Sigmoid colon (tissue), 7 donors: Measurements from ENCODE around the gene NDUFS6. TPM values are rescaled to one million over a fixed set of nuclear protein-coding genes. Genes with fewer than 3 reads are reported as not detected.

Experiments used
- DNase-seq: peaks from one replicate; pipeline ENCODE4 v3.0.0-alpha.2; 2019
- H3K27ac ChIP-seq, 4 donors: fragments of 200-600 bp; sonication (generic); one replicate each; pipeline ENCODE4 v1.5.1; 2016 to 2019; ENCODE audit warnings: mild to moderate bottlenecking in 1 of 4
- H3K27me3 ChIP-seq, 3 donors: fragments of 200-600 bp; sonication (generic); one replicate each; pipeline ENCODE4 v1.5.1; 2019; ENCODE audit warnings: mild to moderate bottlenecking in 1 of 3
- H3K36me3 ChIP-seq, 4 donors: fragments of 200-600 bp; sonication (generic); one replicate each; pipeline ENCODE4 v1.5.1; 2016 to 2019
- H3K4me1 ChIP-seq, 4 donors: fragments of 200-600 bp; sonication (generic); one replicate each; pipeline ENCODE4 v1.5.1; 2017 to 2019
- H3K4me3 ChIP-seq, 4 donors: fragments of 200-600 bp; sonication (generic); one replicate each; pipeline ENCODE4 v1.5.1; 2017 to 2019; ENCODE audit warnings: mild to moderate bottlenecking in 2 of 4, moderate library complexity in 1 of 4
- H3K9me3 ChIP-seq, 4 donors: fragments of 200-600 bp in 3 of 4; sonication (generic) in 3 of 4; one replicate each; pipeline versions ENCODE4 v1.5.1 to v1.6.1; 2013 to 2019
- CTCF ChIP-seq, 4 experiments: fragments of 450-650 bp in 3 of 4; fragments of 200-600 bp in 1 of 4; IDR thresholded peaks; one replicate each; pipeline ENCODE4 v1.5.1; 2016 to 2019; ENCODE audit warnings: antibody characterized with exemption in 4 of 4, mild to moderate bottlenecking in 3 of 4, moderate library complexity in 2 of 4
- EP300 ChIP-seq, 4 donors: sonication (generic); formaldehyde crosslinking; IDR thresholded peaks; one replicate each; pipeline ENCODE4 v1.6.1; 2017; ENCODE audit warnings: antibody characterized with exemption in 4 of 4
- POLR2A ChIP-seq, 2 donors: fragments of 450-650 bp; IDR thresholded peaks; one replicate each; pipeline ENCODE4 v1.6.1; 2016; ENCODE audit warnings: antibody characterized with exemption in 2 of 2, mild to moderate bottlenecking in 2 of 2, moderate library complexity in 2 of 2
- POLR2AphosphoS5 ChIP-seq, 4 donors: sonication (generic); formaldehyde crosslinking; IDR thresholded peaks; one replicate each; pipeline ENCODE4 v1.6.1; 2017; ENCODE audit warnings: antibody characterized with exemption in 4 of 4
- WGBS, 2 donors: extraction: QIAGEN DNeasy Blood & Tissue Kit; methylation state at CpG; one replicate each; pipeline ENCODE4 v1.1.7; 2013; 5-methylcytosine and 5-hydroxymethylcytosine counted together
- intact Hi-C: fragments of 100-400 bp; cut with DNase I; formaldehyde crosslinking; loops from one replicate; pipeline ENCODE4 v1.15.1; 2023
- polyA plus RNA-seq, 3 donors: library from polyadenylated mRNA; stranded (reverse); fragments of 200-250 nt; gene quantifications; one replicate each; pipeline ENCODE4 v1.2.3, GENCODE V29; 2013
- total RNA-seq, 4 donors: library from RNA; depleted of rRNA; stranded (reverse); fragments of >200 nt; gene quantifications; one replicate each; pipeline ENCODE4 v1.1.0, GENCODE V29; 2016
- donor health status: healthy with polysubstance abuse.
- donor health status: Bipolar disorder and iron deficiency.
- donor health status: healthy.

Gene NDUFS6
- total and polyA plus RNA-seq, 7 donors, result 34.9 to 156 (median 82.6) TPM

GRCh38 chr5:1803192-1803591 lies 2.0 kb downstream of the NDUFS6 start:
- no peak for DNase-seq
- no peaks in the 10 kb centered on the region for H3K27me3 ChIP-seq
- peaks cover 0 to 34% (median 23%) of the 10 kb centered on the region in 4 donors for H3K4me1 ChIP-seq
- intact Hi-C loops, result no loop called here
- peaks cover under 1 to 62% (median 39%) of the 10 kb centered on the region in 4 donors for H3K36me3 ChIP-seq
- H3K4me3 ChIP-seq, result no peak overlapping the region
- 96% methylated on average over 1 of the region's 1 CpG for WGBS, 2 donors
- TF ChIP-seq EP300 (IDR thresholded peaks at IDR 0.05), result no peak
- no peak overlapping the region for H3K27ac ChIP-seq
- no peaks in the 10 kb centered on the region for H3K9me3 ChIP-seq

GRCh38 chr5:1804001-1804690 lies 2.9 kb downstream of the NDUFS6 start:
- Histone ChIP-seq H3K27ac (no peak overlapping the region), H3K4me3 (no peak overlapping the region), H3K9me3 (no peaks in the 10 kb centered on the region), H3K36me3 (peaks cover 0 to 65% (median 40%) of the 10 kb centered on the region in 4 donors), H3K4me1 (peaks cover 0 to 27% (median 14%) of the 10 kb centered on the region in 4 donors), H3K27me3 (no peaks in the 10 kb centered on the region)
- intact Hi-C loops, result no loop called here
- WGBS, 2 donors, result 88% methylated on average over 15 of the region's 15 CpGs
- no peak for DNase-seq
- TF ChIP-seq POLR2A (IDR thresholded peaks at IDR 0.05) (no peak), CTCF (IDR thresholded peaks at IDR 0.05) (no peak), POLR2AphosphoS5 (IDR thresholded peaks at IDR 0.05) (no peak), EP300 (IDR thresholded peaks at IDR 0.05) (no peak)

- H3K27me3 ChIP-seq, result no peaks in the 10 kb centered on the region
- WGBS, 2 donors, result 90 to 92% methylated on average over 4 of the region's 4 CpGs
- H3K36me3 ChIP-seq, result peaks cover 0 to 77% (median 47%) of the 10 kb centered on the region in 4 donors
- H3K9me3 ChIP-seq, result no peaks in the 10 kb centered on the region
- no peak overlapping the region for H3K4me3 ChIP-seq
- DNase-seq, result no peak
- intact Hi-C loops, result no loop called here
- H3K4me1 ChIP-seq, result peaks cover 0 to 19% (median 12%) of the 10 kb centered on the region in 4 donors
- no peak overlapping the region for H3K27ac ChIP-seq
- TF ChIP-seq POLR2A (IDR thresholded peaks at IDR 0.05) (no peak), EP300 (IDR thresholded peaks at IDR 0.05) (no peak), POLR2AphosphoS5 (IDR thresholded peaks at IDR 0.05) (no peak), CTCF (IDR thresholded peaks at IDR 0.05) (no peak)
Observed at GRCh38 chr5:1805326-1805725, 4.1 kb downstream of the NDUFS6 start.

- H3K4me1 ChIP-seq, result peaks cover 0 to 15% (median 10%) of the 10 kb centered on the region in 4 donors
- H3K27me3 ChIP-seq, result no peaks in the 10 kb centered on the region
- DNase-seq, result no peak
- peaks cover 0 to 81% (median 49%) of the 10 kb centered on the region in 4 donors for H3K36me3 ChIP-seq
- H3K27ac ChIP-seq, result no peak overlapping the region
- TF ChIP-seq POLR2AphosphoS5 (IDR thresholded peaks at IDR 0.05), result no peak
- no peak for TF ChIP-seq CTCF (IDR thresholded peaks at IDR 0.05)
- no peak for TF ChIP-seq POLR2A (IDR thresholded peaks at IDR 0.05)
- no peak for TF ChIP-seq EP300 (IDR thresholded peaks at IDR 0.05)
- intact Hi-C loops, result no loop called here
- 94 to 95% methylated on average over 10 of the region's 10 CpGs for WGBS, 2 donors
- H3K9me3 ChIP-seq, result no peaks in the 10 kb centered on the region
- no peak overlapping the region for H3K4me3 ChIP-seq
Observed at GRCh38 chr5:1805736-1806135, 4.5 kb downstream of the NDUFS6 start.

- intact Hi-C loops, result no loop called here
- no peak for TF ChIP-seq EP300 (IDR thresholded peaks at IDR 0.05)
- no peak for TF ChIP-seq POLR2A (IDR thresholded peaks at IDR 0.05)
- TF ChIP-seq POLR2AphosphoS5 (IDR thresholded peaks at IDR 0.05), result no peak
- no peak for TF ChIP-seq CTCF (IDR thresholded peaks at IDR 0.05)
- Histone ChIP-seq H3K36me3 (peaks cover 0 to 85% (median 49%) of the 10 kb centered on the region in 4 donors), H3K27me3 (no peaks in the 10 kb centered on the region), H3K4me3 (no peak overlapping the region), H3K27ac (no peak overlapping the region), H3K4me1 (peaks cover 0 to 13% (median 10%) of the 10 kb centered on the region in 4 donors), H3K9me3 (no peaks in the 10 kb centered on the region)
- whole genome bisulfite sequencing, 2 donors, result 88 to 89% methylated on average over 15 of the region's 15 CpGs
- DNase-seq, result no peak
Observed at GRCh38 chr5:1806199-1806598, 5.0 kb downstream of the NDUFS6 start.
